DMS53 (cell line): ENCODE results near the gene RPL29.
A peak's percentile ranks its signal among the peaks of the same experiment; 100 is the strongest.

Source experiments
- DNase-seq: peaks from one replicate; lab custom pipeline; 2025; lab: John Stamatoyannopoulos, UW

RPL29 gene

GRCh38 chr3:52025453-52025852, 29.8 kb upstream of the RPL29 start:
- no peak for DNase-seq

GRCh38 chr3:52024765-52025452, 29.2 kb upstream of the RPL29 start:
- DNase-seq = no peak

GRCh38 chr3:52023860-52024764, 28.4 kb upstream of the RPL29 start:
- DNase-seq = no peak

- DNase-seq = no peak
Measured at GRCh38 chr3:52023101-52023770, 27.5 kb upstream of the RPL29 start.

- DNase-seq = no peak
Measured at GRCh38 chr3:52022323-52023100, 26.8 kb upstream of the RPL29 start.

GRCh38 chr3:52021489-52022268, 26.0 kb upstream of the RPL29 start:
- no peak for DNase-seq

GRCh38 chr3:52020796-52021195, 25.1 kb upstream of the RPL29 start:
- no peak for DNase-seq

- DNase-seq = no peak
Measured at GRCh38 chr3:52019352-52020080, 23.8 kb upstream of the RPL29 start.

GRCh38 chr3:52018319-52019000, 22.8 kb upstream of the RPL29 start:
- DNase-seq = no peak

GRCh38 chr3:52017586-52017985, 21.9 kb upstream of the RPL29 start:
- DNase-seq = no peak

- no peak for DNase-seq
Measured at GRCh38 chr3:52015438-52016228, 19.9 kb upstream of the RPL29 start.

- peak; percentile 4 for DNase-seq
Measured at GRCh38 chr3:52014613-52015012, 18.9 kb upstream of the RPL29 start.

- DNase-seq = no peak
Measured at GRCh38 chr3:52013802-52014598, 18.3 kb upstream of the RPL29 start.

GRCh38 chr3:52012699-52013098, 17.0 kb upstream of the RPL29 start:
- no peak for DNase-seq

- DNase-seq = no peak
Measured at GRCh38 chr3:52010431-52010830, 14.7 kb upstream of the RPL29 start.

- no peak for DNase-seq
Measured at GRCh38 chr3:52007291-52007690, 11.6 kb upstream of the RPL29 start.

- no peak for DNase-seq
Measured at GRCh38 chr3:52006820-52007133, 11.1 kb upstream of the RPL29 start.

GRCh38 chr3:52006017-52006819, 10.5 kb upstream of the RPL29 start:
- no peak for DNase-seq
